HG03139 (cell line): ENCODE measurements around the gene CDH12.
"Not testable (repeated sequence)": the region's sequence is repeated elsewhere in the genome, so short reads cannot be mapped to it uniquely, and the experiment has no call there.

ENCODE experiments used
- ATAC-seq: cut with Tn5 transposase; IDR thresholded peaks from one replicate; pipeline ENCODE4 v1.9.1; 2021; ENCODE audit not compliant: unreplicated experiment

The CDH12 gene

GRCh38 chr5:22315052-22315451 lies 538.1 kb downstream of the CDH12 start:
- not testable (repeated sequence) for ATAC-seq

GRCh38 chr5:22314548-22314947 lies 538.6 kb downstream of the CDH12 start:
- no peak for ATAC-seq

GRCh38 chr5:22306011-22306410 lies 547.1 kb downstream of the CDH12 start:
- no peak for ATAC-seq

GRCh38 chr5:22295832-22296231 lies 557.3 kb downstream of the CDH12 start:
- no peak for ATAC-seq

- ATAC-seq = no peak
These were observed 560.0 kb downstream of the CDH12 start for GRCh38 chr5:22293147-22293546.

- no peak for ATAC-seq
These were observed 575.0 kb downstream of the CDH12 start for GRCh38 chr5:22278164-22278563.

GRCh38 chr5:22277006-22277405 lies 576.1 kb downstream of the CDH12 start:
- no peak for ATAC-seq

GRCh38 chr5:22265855-22266254 lies 587.3 kb downstream of the CDH12 start:
- not testable (repeated sequence) for ATAC-seq

GRCh38 chr5:22258139-22258538 lies 595.0 kb downstream of the CDH12 start:
- ATAC-seq = no peak

GRCh38 chr5:22250528-22250927 lies 602.6 kb downstream of the CDH12 start:
- ATAC-seq = no peak

GRCh38 chr5:22249209-22249729 lies 603.9 kb downstream of the CDH12 start:
- ATAC-seq = no peak

- ATAC-seq = no peak
These were observed 607.4 kb downstream of the CDH12 start for GRCh38 chr5:22245770-22246169.

GRCh38 chr5:22242532-22242931 lies 610.6 kb downstream of the CDH12 start:
- no peak for ATAC-seq

GRCh38 chr5:22238047-22238446 lies 615.1 kb downstream of the CDH12 start:
- ATAC-seq = no peak

GRCh38 chr5:22226423-22226822 lies 626.7 kb downstream of the CDH12 start:
- no peak for ATAC-seq

GRCh38 chr5:22223079-22223478 lies 630.1 kb downstream of the CDH12 start:
- ATAC-seq = no peak

- ATAC-seq = not testable (repeated sequence)
These were observed 639.2 kb downstream of the CDH12 start for GRCh38 chr5:22213703-22214495.

GRCh38 chr5:22212254-22212991 lies 640.7 kb downstream of the CDH12 start:
- ATAC-seq = not testable (repeated sequence)

GRCh38 chr5:22208463-22208862 lies 644.7 kb downstream of the CDH12 start:
- ATAC-seq = not testable (repeated sequence)

GRCh38 chr5:22188651-22189050 lies 664.5 kb downstream of the CDH12 start:
- not testable (repeated sequence) for ATAC-seq

GRCh38 chr5:22187632-22188228 lies 665.4 kb downstream of the CDH12 start:
- ATAC-seq = not testable (repeated sequence)

- not testable (repeated sequence) for ATAC-seq
These were observed 683.9 kb downstream of the CDH12 start for GRCh38 chr5:22169226-22169625.
